ENCODE data around the gene STPG2. TPM values are rescaled to one million over a fixed set of nuclear protein-coding genes. Genes with fewer than 3 reads are reported as not detected.

Gene STPG2
- total RNA-seq, 2 donors from 2014 or later = 0.66 to 1.6 TPM

GRCh38 chr4:97950836-97951235, 192.4 kb downstream of the STPG2 start:
- TF ChIP-seq CTCF (IDR thresholded peaks at IDR 0.05) (no peak), POLR2A (IDR thresholded peaks at IDR 0.05) (no peak)
- DNase-seq (no peak), ATAC-seq (no peak)
- Histone ChIP-seq H3K9me3 (peaks cover 0 to 6% (median 0%) of the 10 kb centered on the region in 3 donors), H3K27ac (no peak overlapping the region), H3K27me3 (no peaks in the 10 kb centered on the region), H3K36me3 (replicated peaks in 1 of 2; ENCODE audit: insufficient read depth in 1 of 2, low read depth in 2 of 2) (no peaks in the 10 kb centered on the region), H3K4me3 (no peak overlapping the region), H3K4me1 (no peaks in the 10 kb centered on the region)
- intact Hi-C loops (cut with DNase I) = no loop called here

- intact Hi-C loops (cut with DNase I) = no loop called here
- TF ChIP-seq CTCF (IDR thresholded peaks at IDR 0.05) (no peak), POLR2A (IDR thresholded peaks at IDR 0.05) (no peak)
- DNase-seq (no peak), ATAC-seq (no peak)
- H3K27me3 ChIP-seq = no peaks in the 10 kb centered on the region
- H3K4me3 ChIP-seq = no peak overlapping the region
- H3K4me1 ChIP-seq = no peaks in the 10 kb centered on the region
- 35 to 56% methylated on average over 1 of the region's 1 CpG for WGBS, 2 donors
- H3K27ac ChIP-seq = no peak overlapping the region
- H3K36me3 ChIP-seq (replicated peaks in 1 of 2; ENCODE audit: insufficient read depth in 1 of 2, low read depth in 2 of 2) = no peaks in the 10 kb centered on the region
- peaks cover 0 to 15% (median 0%) of the 10 kb centered on the region in 3 donors for H3K9me3 ChIP-seq
These were observed 200.3 kb downstream of the STPG2 start for GRCh38 chr4:97942951-97943350.

GRCh38 chr4:97942137-97942536, 201.1 kb downstream of the STPG2 start:
- Histone ChIP-seq H3K27me3 (no peaks in the 10 kb centered on the region), H3K36me3 (replicated peaks in 1 of 2; ENCODE audit: insufficient read depth in 1 of 2, low read depth in 2 of 2) (no peaks in the 10 kb centered on the region), H3K9me3 (peaks cover 0 to 21% (median 0%) of the 10 kb centered on the region in 3 donors), H3K27ac (no peak overlapping the region), H3K4me1 (no peaks in the 10 kb centered on the region), H3K4me3 (no peak overlapping the region)
- DNase-seq = no peak
- ATAC-seq = no peak
- TF ChIP-seq POLR2A (IDR thresholded peaks at IDR 0.05) (no peak), CTCF (IDR thresholded peaks at IDR 0.05) (no peak)
- intact Hi-C loops (cut with DNase I) = no loop called here
- WGBS, 2 donors = 53 to 59% methylated on average over 1 of the region's 1 CpG

- Histone ChIP-seq H3K4me1 (no peaks in the 10 kb centered on the region), H3K36me3 (replicated peaks in 1 of 2; ENCODE audit: insufficient read depth in 1 of 2, low read depth in 2 of 2) (no peaks in the 10 kb centered on the region), H3K9me3 (peaks cover 0 to 22% (median 0%) of the 10 kb centered on the region in 3 donors), H3K4me3 (no peak overlapping the region), H3K27me3 (no peaks in the 10 kb centered on the region), H3K27ac (no peak overlapping the region)
- WGBS, 2 donors = 82 to 100% methylated on average over 4 to 5 of the region's 7 CpGs
- TF ChIP-seq CTCF (IDR thresholded peaks at IDR 0.05) (no peak), POLR2A (IDR thresholded peaks at IDR 0.05) (no peak)
- no peak for DNase-seq
- intact Hi-C loops (cut with DNase I) = no loop called here
- ATAC-seq = no peak
These were observed 205.1 kb downstream of the STPG2 start for GRCh38 chr4:97938141-97938540.

GRCh38 chr4:97924341-97924958, 218.8 kb downstream of the STPG2 start:
- intact Hi-C loops (cut with DNase I) = no loop called here
- ATAC-seq (no peak), DNase-seq (no peak)
- no peaks in the 10 kb centered on the region for H3K4me1 ChIP-seq
- no peaks in the 10 kb centered on the region for H3K36me3 ChIP-seq (replicated peaks in 1 of 2; ENCODE audit: insufficient read depth in 1 of 2, low read depth in 2 of 2)
- no peak for TF ChIP-seq POLR2A (IDR thresholded peaks at IDR 0.05)
- TF ChIP-seq CTCF (IDR thresholded peaks at IDR 0.05) = no peak
- no peaks in the 10 kb centered on the region for H3K27me3 ChIP-seq
- 38 to 52% methylated on average over 1 of the region's 1 CpG for whole genome bisulfite sequencing, 2 donors
- no peak overlapping the region for H3K27ac ChIP-seq
- no peak overlapping the region for H3K4me3 ChIP-seq
- H3K9me3 ChIP-seq = no peaks in the 10 kb centered on the region
